Testis (tissue), 2 donors: ENCODE results near the gene PRSS27.

Source experiments
- POLR2A ChIP-seq: fragments of 450-650 bp; IDR thresholded peaks from one replicate; pipeline ENCODE4 v1.6.1; 2017; ENCODE audit warnings: antibody characterized with exemption, mild to moderate bottlenecking, moderate library complexity
- TF ChIP-seq, protein P1 (sequence below), 3 experiments: fragments of 450-650 bp in 2 of 3; fragments of 200-600 bp in 1 of 3; sonication (generic) in 1 of 3; IDR thresholded peaks; one replicate each; pipeline ENCODE4 v1.5.1; 2016 to 2019; ENCODE audit warnings: antibody characterized with exemption in 3 of 3, mild to moderate bottlenecking in 2 of 3, moderate library complexity in 1 of 3

- TF ChIP-seq, protein P1, sequence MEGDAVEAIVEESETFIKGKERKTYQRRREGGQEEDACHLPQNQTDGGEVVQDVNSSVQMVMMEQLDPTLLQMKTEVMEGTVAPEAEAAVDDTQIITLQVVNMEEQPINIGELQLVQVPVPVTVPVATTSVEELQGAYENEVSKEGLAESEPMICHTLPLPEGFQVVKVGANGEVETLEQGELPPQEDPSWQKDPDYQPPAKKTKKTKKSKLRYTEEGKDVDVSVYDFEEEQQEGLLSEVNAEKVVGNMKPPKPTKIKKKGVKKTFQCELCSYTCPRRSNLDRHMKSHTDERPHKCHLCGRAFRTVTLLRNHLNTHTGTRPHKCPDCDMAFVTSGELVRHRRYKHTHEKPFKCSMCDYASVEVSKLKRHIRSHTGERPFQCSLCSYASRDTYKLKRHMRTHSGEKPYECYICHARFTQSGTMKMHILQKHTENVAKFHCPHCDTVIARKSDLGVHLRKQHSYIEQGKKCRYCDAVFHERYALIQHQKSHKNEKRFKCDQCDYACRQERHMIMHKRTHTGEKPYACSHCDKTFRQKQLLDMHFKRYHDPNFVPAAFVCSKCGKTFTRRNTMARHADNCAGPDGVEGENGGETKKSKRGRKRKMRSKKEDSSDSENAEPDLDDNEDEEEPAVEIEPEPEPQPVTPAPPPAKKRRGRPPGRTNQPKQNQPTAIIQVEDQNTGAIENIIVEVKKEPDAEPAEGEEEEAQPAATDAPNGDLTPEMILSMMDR (IDR thresholded peaks at IDR 0.05) = no peak
- no peak for TF ChIP-seq POLR2A
These were observed 35.1 kb upstream of the PRSS27 start for GRCh38 chr16:2755158-2755557.
